ENCODE measurements around the gene ADGRD1. TPM values are rescaled to one million over a fixed set of nuclear protein-coding genes. Genes with fewer than 3 reads are reported as not detected.

The ADGRD1 gene
- total RNA-seq, 1 donor from 2014 or later: 108 TPM

- intact Hi-C loops (cut with DNase I): no loop called here
- H3K4me1 ChIP-seq: peaks cover 12% of the 10 kb centered on the region
Measured at GRCh38 chr12:131007740-131008117, 54.0 kb downstream of the ADGRD1 start.

DNA sequence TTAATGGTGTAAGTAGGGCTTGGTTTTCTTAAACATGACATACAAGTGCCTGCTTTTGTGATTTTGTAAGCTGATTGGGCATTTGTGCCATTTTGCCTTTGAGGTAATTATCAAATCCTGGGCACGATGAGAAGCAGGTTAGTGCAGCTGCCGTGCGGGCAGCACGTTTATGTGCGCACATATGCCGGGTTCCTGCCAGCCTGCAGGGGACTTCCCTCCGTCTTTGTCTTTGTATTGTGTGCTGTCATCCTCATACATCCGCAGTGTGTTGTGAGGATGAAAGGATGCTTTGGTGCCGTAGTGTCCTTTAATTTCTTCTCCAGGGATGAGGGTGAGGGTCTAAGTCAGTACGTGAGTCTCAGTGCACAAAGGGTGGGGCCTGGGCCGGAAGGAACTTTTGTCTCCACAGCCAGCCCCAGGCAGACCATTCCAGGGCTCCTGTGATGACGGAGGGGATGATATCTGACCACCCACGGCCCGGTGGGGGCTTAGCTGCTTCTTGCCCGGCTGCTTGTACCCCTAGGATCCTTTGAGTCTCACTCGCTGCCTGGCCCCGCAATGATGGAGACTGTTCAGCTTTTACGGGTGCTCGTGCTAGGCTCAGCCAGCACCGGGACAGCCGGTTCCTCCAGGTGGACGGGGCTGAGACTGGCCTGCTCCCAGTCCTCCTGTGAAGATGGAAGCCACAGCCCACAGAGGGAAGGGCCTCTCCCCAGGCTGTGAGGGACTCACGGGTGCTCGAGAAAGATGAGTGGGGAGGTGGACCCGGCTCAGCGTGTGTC, 54.6 kb downstream of the ADGRD1 start:
- intact Hi-C loops (cut with DNase I): no loop called here
- Histone ChIP-seq H3K36me3 (peaks cover 60% of the 10 kb centered on the region), H3K27ac (no peak overlapping the region), H3K27me3 (ENCODE audit: low read depth) (no peaks in the 10 kb centered on the region), H3K9me3 (no peaks in the 10 kb centered on the region), H3K4me1 (peaks cover 6% of the 10 kb centered on the region), H3K4me3 (no peak overlapping the region)
- TF ChIP-seq, protein P1, sequence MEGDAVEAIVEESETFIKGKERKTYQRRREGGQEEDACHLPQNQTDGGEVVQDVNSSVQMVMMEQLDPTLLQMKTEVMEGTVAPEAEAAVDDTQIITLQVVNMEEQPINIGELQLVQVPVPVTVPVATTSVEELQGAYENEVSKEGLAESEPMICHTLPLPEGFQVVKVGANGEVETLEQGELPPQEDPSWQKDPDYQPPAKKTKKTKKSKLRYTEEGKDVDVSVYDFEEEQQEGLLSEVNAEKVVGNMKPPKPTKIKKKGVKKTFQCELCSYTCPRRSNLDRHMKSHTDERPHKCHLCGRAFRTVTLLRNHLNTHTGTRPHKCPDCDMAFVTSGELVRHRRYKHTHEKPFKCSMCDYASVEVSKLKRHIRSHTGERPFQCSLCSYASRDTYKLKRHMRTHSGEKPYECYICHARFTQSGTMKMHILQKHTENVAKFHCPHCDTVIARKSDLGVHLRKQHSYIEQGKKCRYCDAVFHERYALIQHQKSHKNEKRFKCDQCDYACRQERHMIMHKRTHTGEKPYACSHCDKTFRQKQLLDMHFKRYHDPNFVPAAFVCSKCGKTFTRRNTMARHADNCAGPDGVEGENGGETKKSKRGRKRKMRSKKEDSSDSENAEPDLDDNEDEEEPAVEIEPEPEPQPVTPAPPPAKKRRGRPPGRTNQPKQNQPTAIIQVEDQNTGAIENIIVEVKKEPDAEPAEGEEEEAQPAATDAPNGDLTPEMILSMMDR (IDR thresholded peaks at IDR 0.05): no peak
- ATAC-seq (no peak), DNase-seq (peak; percentile 41)

More at GRCh38 chr12:131007740-131008117, 54.0 kb downstream of the ADGRD1 start:
- no peak overlapping the region for H3K4me3 ChIP-seq
- H3K36me3 ChIP-seq: peaks cover 65% of the 10 kb centered on the region
- TF ChIP-seq, protein P1 (IDR thresholded peaks at IDR 0.05): no peak
- DNase-seq (no peak), ATAC-seq (no peak)
- H3K9me3 ChIP-seq: no peaks in the 10 kb centered on the region
- no peaks in the 10 kb centered on the region for H3K27me3 ChIP-seq (ENCODE audit: low read depth)
- H3K27ac ChIP-seq: no peak overlapping the region

DNA sequence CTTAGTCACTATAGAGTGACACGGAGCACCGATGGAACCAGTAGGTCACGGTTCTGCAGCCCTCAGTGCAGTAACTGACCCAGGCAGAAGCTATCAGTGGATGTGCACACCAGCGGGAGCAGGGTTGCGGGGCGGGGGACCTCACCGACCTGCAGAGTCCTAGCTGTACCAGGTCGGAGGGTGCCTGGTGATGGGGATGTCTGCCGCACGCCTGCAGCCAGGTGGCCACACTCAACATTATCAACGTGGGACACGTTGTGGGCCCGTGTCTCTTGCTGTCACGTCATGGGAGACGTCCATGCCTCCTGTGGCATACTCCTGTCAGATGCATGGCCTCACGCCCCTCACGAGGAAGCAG, 55.2 kb downstream of the ADGRD1 start:
- Histone ChIP-seq H3K4me1 (peaks cover under 1% of the 10 kb centered on the region), H3K9me3 (no peaks in the 10 kb centered on the region), H3K27me3 (ENCODE audit: low read depth) (no peaks in the 10 kb centered on the region), H3K36me3 (peaks cover 55% of the 10 kb centered on the region), H3K27ac (no peak overlapping the region), H3K4me3 (no peak overlapping the region)
- intact Hi-C loops (cut with DNase I): no loop called here
- TF ChIP-seq, protein P1 (IDR thresholded peaks at IDR 0.05): no peak
- ATAC-seq: no peak
- DNase-seq: peak; percentile 41

DNA sequence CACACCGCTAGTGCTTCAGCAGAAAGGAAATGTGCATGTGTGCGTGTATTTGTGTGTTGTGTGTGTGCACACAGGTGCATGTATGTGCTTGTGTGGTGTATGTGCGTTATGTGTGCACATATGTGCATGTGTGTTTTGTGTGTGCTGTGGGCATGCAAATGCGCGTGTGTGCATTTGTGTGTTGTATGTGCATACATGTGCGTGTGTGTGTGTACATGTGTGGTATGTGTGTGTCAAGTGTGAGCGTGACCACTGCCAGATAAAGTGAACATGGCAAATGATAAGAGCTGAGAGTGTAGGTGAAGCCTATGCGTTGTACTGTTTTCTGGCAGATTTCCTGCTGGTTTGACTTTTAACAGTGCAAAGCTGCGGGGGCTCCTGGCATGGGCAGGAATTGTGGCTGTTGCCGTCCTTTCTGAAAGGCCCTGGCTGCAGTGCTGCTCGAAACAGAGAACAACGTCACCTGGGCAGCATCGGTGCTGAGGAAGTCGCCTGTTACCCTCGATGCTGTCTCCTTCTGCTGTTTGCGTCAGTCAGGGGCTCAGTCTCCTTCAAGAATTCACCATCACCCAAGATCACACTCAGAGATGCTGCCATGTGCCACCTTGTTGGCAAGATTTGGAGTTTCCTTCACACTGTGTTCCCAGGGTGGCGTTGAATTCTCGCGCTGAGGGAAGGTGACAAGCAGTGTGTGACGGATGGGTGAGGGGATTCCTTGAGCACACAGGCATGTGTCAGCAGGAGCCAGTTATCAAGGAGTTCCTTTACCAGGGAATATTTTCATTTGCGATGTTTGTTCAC, 56.1 kb downstream of the ADGRD1 start:
- Histone ChIP-seq H3K4me3 (no peak overlapping the region), H3K9me3 (no peaks in the 10 kb centered on the region), H3K27ac (no peak overlapping the region), H3K4me1 (no peaks in the 10 kb centered on the region), H3K27me3 (ENCODE audit: low read depth) (no peaks in the 10 kb centered on the region), H3K36me3 (peaks cover 55% of the 10 kb centered on the region)
- TF ChIP-seq, protein P1 (IDR thresholded peaks at IDR 0.05): no peak
- no peak for ATAC-seq
- intact Hi-C loops (cut with DNase I): no loop called here
- peak; percentile 28 for DNase-seq

GRCh38 chr12:131010396-131011131, 56.9 kb downstream of the ADGRD1 start:
- H3K27me3 ChIP-seq (ENCODE audit: low read depth): no peaks in the 10 kb centered on the region
- TF ChIP-seq, protein P1 (IDR thresholded peaks at IDR 0.05): no peak
- H3K4me1 ChIP-seq: no peaks in the 10 kb centered on the region
- DNase-seq (peak; percentile 36), ATAC-seq (no peak)
- peaks cover 50% of the 10 kb centered on the region for H3K36me3 ChIP-seq
- no peak overlapping the region for H3K27ac ChIP-seq
- H3K4me3 ChIP-seq: no peak overlapping the region
- H3K9me3 ChIP-seq: no peaks in the 10 kb centered on the region
- intact Hi-C loops (cut with DNase I): no loop called here

All from lower lobe of right lung (tissue), 2 donors.